ENCODE data around the gene VWC2. TPM values are rescaled to one million over a fixed set of nuclear protein-coding genes. Genes with fewer than 3 reads are reported as not detected.

The VWC2 gene
- total and polyA plus RNA-seq, 2 donors (not counting 1 experiment from before 2014, with no cell fraction given): not detected

GRCh38 chr7:49797987-49798660, 24.7 kb downstream of the VWC2 start:
- H3K9ac ChIP-seq (ENCODE audit: low read length): no peak overlapping the region
- ChIA-PET POLR2A (no interaction called here), CTCF (no interaction called here)
- H3K9me3 ChIP-seq (ENCODE audit: control extremely low read depth in 1 of 3, control insufficient read depth in 2 of 3, insufficient read depth in 1 of 3, low read length in 2 of 3): peaks cover 0 to 4% (median 0%) of the 10 kb centered on the region in 3 donors
- Mint-ChIP-seq H3K4me1 (no peaks in the 10 kb centered on the region), H3K27me3 (peaks cover 7% of the 10 kb centered on the region), H3K4me3 (no peak overlapping the region), H3K27ac (no peak overlapping the region), H3K9me3 (ENCODE audit: insufficient read depth) (no peaks in the 10 kb centered on the region)
- H3K27ac ChIP-seq (ENCODE audit: low read length in 2 of 2): no peak overlapping the region
- H3K27me3 ChIP-seq (replicated peaks in 1 of 4; ENCODE audit: control extremely low read depth in 1 of 4, control insufficient read depth in 3 of 4, insufficient read depth in 4 of 4, low read length in 3 of 4): no peaks in the 10 kb centered on the region
- H3K79me2 ChIP-seq (ENCODE audit: control insufficient read depth, insufficient read depth, low read length): no peaks in the 10 kb centered on the region
- WGBS (ENCODE audit: insufficient coverage): 77% methylated on average over 6 of the region's 6 CpGs
- no peak overlapping the region for H3K4me3 ChIP-seq (ENCODE audit: control extremely low read depth in 1 of 5, extremely low read depth in 1 of 5, insufficient read depth in 1 of 5, low read depth in 2 of 5, low read length in 4 of 5)
- H3K4me1 ChIP-seq (ENCODE audit: control insufficient read depth in 2 of 2, insufficient read depth in 2 of 2, low read length in 2 of 2): no peaks in the 10 kb centered on the region
- H3K4me2 ChIP-seq (replicated peaks; ENCODE audit: low read depth, low read length, poor library complexity, severe bottlenecking): no peak overlapping the region
- no peak overlapping the region for H2AFZ ChIP-seq (ENCODE audit: insufficient read depth, low read depth, low read length, poor library complexity, severe bottlenecking)
- DNase-seq (no peak), ATAC-seq (ENCODE audit: low read depth) (no peak)
- intact Hi-C loops (cut with micrococcal nuclease): no loop called here
- TF ChIP-seq EZH2 (IDR thresholded peaks at IDR 0.05; ENCODE audit: borderline replicate concordance, insufficient read depth, low read depth, low read length, poor library complexity, severe bottlenecking) (no peak), CTCF (IDR thresholded peaks at IDR 0.05) (no peak)
- H3K36me3 ChIP-seq (replicated peaks in 1 of 2; ENCODE audit: control extremely low read depth in 1 of 2, control insufficient read depth in 1 of 2, extremely low read depth in 1 of 2, insufficient read depth in 2 of 2, low read length in 1 of 2): no peaks in the 10 kb centered on the region
- H4K20me1 ChIP-seq (ENCODE audit: control insufficient read depth, insufficient read depth, low read length, poor library complexity, severe bottlenecking): no peaks in the 10 kb centered on the region

- Histone ChIP-seq H4K20me1 (ENCODE audit: control insufficient read depth, insufficient read depth, low read length, poor library complexity, severe bottlenecking) (no peaks in the 10 kb centered on the region), H3K9ac (ENCODE audit: low read length) (no peak overlapping the region), H3K27me3 (replicated peaks in 1 of 4; ENCODE audit: control extremely low read depth in 1 of 4, control insufficient read depth in 3 of 4, insufficient read depth in 4 of 4, low read length in 3 of 4) (no peaks in the 10 kb centered on the region), H3K27ac (ENCODE audit: low read length in 2 of 2) (no peak overlapping the region), H2AFZ (ENCODE audit: insufficient read depth, low read depth, low read length, poor library complexity, severe bottlenecking) (no peak overlapping the region), H3K79me2 (ENCODE audit: control insufficient read depth, insufficient read depth, low read length) (no peaks in the 10 kb centered on the region), H3K4me3 (ENCODE audit: control extremely low read depth in 1 of 5, extremely low read depth in 1 of 5, insufficient read depth in 1 of 5, low read depth in 2 of 5, low read length in 4 of 5) (no peak overlapping the region), H3K36me3 (replicated peaks in 1 of 2; ENCODE audit: control extremely low read depth in 1 of 2, control insufficient read depth in 1 of 2, extremely low read depth in 1 of 2, insufficient read depth in 2 of 2, low read length in 1 of 2) (no peaks in the 10 kb centered on the region), H3K4me2 (replicated peaks; ENCODE audit: low read depth, low read length, poor library complexity, severe bottlenecking) (no peak overlapping the region), H3K4me1 (ENCODE audit: control insufficient read depth in 2 of 2, insufficient read depth in 2 of 2, low read length in 2 of 2) (no peaks in the 10 kb centered on the region), H3K9me3 (ENCODE audit: control extremely low read depth in 1 of 3, control insufficient read depth in 2 of 3, insufficient read depth in 1 of 3, low read length in 2 of 3) (peaks cover 0 to 4% (median 0%) of the 10 kb centered on the region in 3 donors)
- POLR2A ChIA-PET: no interaction called here
- no peak for DNase-seq
- peaks cover 4% of the 10 kb centered on the region for H3K27me3 Mint-ChIP-seq
- no peak for ATAC-seq (ENCODE audit: low read depth)
- H3K4me1 Mint-ChIP-seq: no peaks in the 10 kb centered on the region
- CTCF ChIA-PET: no interaction called here
- no peak overlapping the region for H3K27ac Mint-ChIP-seq
- WGBS (ENCODE audit: insufficient coverage): 82% methylated on average over 4 of the region's 5 CpGs
- TF ChIP-seq EZH2 (IDR thresholded peaks at IDR 0.05; ENCODE audit: borderline replicate concordance, insufficient read depth, low read depth, low read length, poor library complexity, severe bottlenecking) (no peak), CTCF (IDR thresholded peaks at IDR 0.05) (no peak)
- H3K9me3 Mint-ChIP-seq (ENCODE audit: insufficient read depth): no peaks in the 10 kb centered on the region
- intact Hi-C loops (cut with micrococcal nuclease): no loop called here
- no peak overlapping the region for H3K4me3 Mint-ChIP-seq
Measured at GRCh38 chr7:49800031-49800430, 26.6 kb downstream of the VWC2 start.
